NCI-H524 treated with DMSO at 0.1 percent for 48 hours (cell line): ENCODE data around the gene GDF7.
"Not testable (repeated sequence)": the region's sequence is repeated elsewhere in the genome, so short reads cannot be mapped to it uniquely, and the experiment has no call there.

Experiments used
- DNase-seq: peaks from one replicate; lab custom pipeline; 2025; lab: John Stamatoyannopoulos, UW

Gene GDF7

GRCh38 chr2:20698916-20699613 is 32.1 kb downstream of the GDF7 start:
- DNase-seq: no peak

- no peak for DNase-seq
Observed at GRCh38 chr2:20702563-20702962, 35.6 kb downstream of the GDF7 start.

GRCh38 chr2:20704886-20705285 is 37.9 kb downstream of the GDF7 start:
- no peak for DNase-seq

GRCh38 chr2:20706217-20706616 is 39.3 kb downstream of the GDF7 start:
- DNase-seq: no peak

GRCh38 chr2:20706786-20707185 is 39.8 kb downstream of the GDF7 start:
- no peak for DNase-seq

GRCh38 chr2:20707601-20708000 is 40.7 kb downstream of the GDF7 start:
- DNase-seq: no peak

GRCh38 chr2:20711641-20712040 is 44.7 kb downstream of the GDF7 start:
- DNase-seq: not testable (repeated sequence)

GRCh38 chr2:20713585-20713984 is 46.6 kb downstream of the GDF7 start:
- DNase-seq: not testable (repeated sequence)

- DNase-seq: not testable (repeated sequence)
Observed at GRCh38 chr2:20714412-20714811, 47.5 kb downstream of the GDF7 start.

- DNase-seq: not testable (repeated sequence)
Observed at GRCh38 chr2:20716164-20716563, 49.2 kb downstream of the GDF7 start.

- no peak for DNase-seq
Observed at GRCh38 chr2:20717641-20718040, 50.7 kb downstream of the GDF7 start.

- DNase-seq: no peak
Observed at GRCh38 chr2:20722592-20723240, 55.8 kb downstream of the GDF7 start.

GRCh38 chr2:20723543-20723942 is 56.6 kb downstream of the GDF7 start:
- no peak for DNase-seq

- DNase-seq: no peak
Observed at GRCh38 chr2:20724500-20725053, 57.6 kb downstream of the GDF7 start.

GRCh38 chr2:20725782-20726181 is 58.8 kb downstream of the GDF7 start:
- no peak for DNase-seq

- DNase-seq: no peak
Observed at GRCh38 chr2:20726913-20727312, 60.0 kb downstream of the GDF7 start.

GRCh38 chr2:20728114-20728758 is 61.3 kb downstream of the GDF7 start:
- DNase-seq: no peak
